Neural cell (in vitro differentiated cells): Measurements from ENCODE around the gene RPP30.

Source experiments
- CTCF ChIP-seq: fragments of 450-650 bp; IDR thresholded peaks from 2 replicates; pipeline ENCODE4 v1.5.1; 2014; ENCODE audit warnings: antibody characterized with exemption, mild to moderate bottlenecking, moderate library complexity; ENCODE audit not compliant: poor library complexity, severe bottlenecking
- MXI1 ChIP-seq: fragments of 450-650 bp; conservative IDR thresholded peaks from 2 replicates; pipeline ENCODE4 v1.6.1; 2014; ENCODE audit warnings: antibody characterized with exemption, mild to moderate bottlenecking; ENCODE audit not compliant: poor library complexity, severe bottlenecking
- POLR2AphosphoS5 ChIP-seq: IDR thresholded peaks from 2 replicates; pipeline ENCODE4 v1.6.1; 2012
- REST ChIP-seq: IDR thresholded peaks from 2 replicates; pipeline ENCODE4 v1.6.1; 2012; ENCODE audit warnings: borderline replicate concordance
- SMC3 ChIP-seq: fragments of 450-650 bp; conservative IDR thresholded peaks from 2 replicates; pipeline ENCODE4 v1.6.1; 2014; ENCODE audit warnings: antibody characterized with exemption, mild to moderate bottlenecking, moderate library complexity; ENCODE audit not compliant: poor library complexity
- TAF1 ChIP-seq: IDR thresholded peaks from 2 replicates; pipeline ENCODE4 v1.6.1; 2012; ENCODE audit warnings: low read depth

GRCh38 chr10:90860790-90861189 is 11.0 kb upstream of the RPP30 start:
- no peak for TF ChIP-seq CTCF
- TF ChIP-seq MXI1, result no peak
- TF ChIP-seq TAF1, result no peak
- no peak for TF ChIP-seq REST
- no peak for TF ChIP-seq SMC3
- TF ChIP-seq POLR2AphosphoS5, result no peak
